ENCODE measurements around the gene SMARCD3.

DNA sequence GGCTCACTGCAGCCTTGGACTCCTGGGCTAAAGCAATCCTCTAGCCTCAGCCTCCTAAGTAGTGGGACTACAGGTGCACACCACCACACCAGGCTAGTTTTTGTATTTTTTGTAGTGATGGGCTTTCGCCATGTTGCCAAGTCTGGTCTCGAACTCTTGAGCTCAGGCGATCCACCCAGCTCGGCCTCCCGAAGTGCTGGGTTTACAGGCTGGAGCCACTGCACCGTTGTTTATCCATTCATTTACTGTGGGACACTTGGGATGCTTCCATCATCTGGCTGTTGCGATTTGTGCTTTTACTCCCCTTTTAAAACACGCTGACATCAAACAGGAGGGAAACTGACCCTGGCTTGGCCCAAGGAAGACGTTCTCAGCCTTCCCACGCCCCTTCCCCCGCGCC is 30.5 kb upstream of the SMARCD3 start:
- TF ChIP-seq POLR2A (IDR thresholded peaks at IDR 0.05; ENCODE audit: borderline replicate concordance, extremely low read depth, insufficient read depth, insufficient read length): no peak
- no peak for TF ChIP-seq EZH2 (IDR thresholded peaks at IDR 0.05)
- TF ChIP-seq REST (IDR thresholded peaks at IDR 0.05; ENCODE audit: low read depth): no peak
- TF ChIP-seq RAD21 (IDR thresholded peaks at IDR 0.05; ENCODE audit: low read depth): no peak
- no peak for TF ChIP-seq MAX (IDR thresholded peaks at IDR 0.05)
- TF ChIP-seq SP1 (IDR thresholded peaks at IDR 0.05; ENCODE audit: low read depth): no peak
- no peak for TF ChIP-seq CTCF (IDR thresholded peaks at IDR 0.05 in 2 of 3, conservative IDR thresholded peaks at IDR 0.05 in 1 of 3; ENCODE audit: borderline replicate concordance in 1 of 3, insufficient read depth in 1 of 3, low read depth in 2 of 3, low read length in 2 of 3)
- TF ChIP-seq EGR1 (IDR thresholded peaks at IDR 0.05; ENCODE audit: low read depth): no peak
